Measurements from ENCODE around the gene SCG3.

Gene SCG3

GRCh38 chr15:51658664-51659063 is 22.6 kb upstream of the SCG3 start:
- no peak overlapping the region for H3K9ac ChIP-seq (ENCODE audit: low read length)

GRCh38 chr15:51661072-51661471 is 20.2 kb upstream of the SCG3 start:
- Histone ChIP-seq H3F3A (ENCODE audit: insufficient read depth, low read length) (no peaks in the 10 kb centered on the region), H3K27me3 (ENCODE audit: insufficient read depth, low read length) (no peaks in the 10 kb centered on the region), H4K20me1 (ENCODE audit: insufficient read depth, low read length) (no peaks in the 10 kb centered on the region), H3K36me3 (ENCODE audit: insufficient read depth, low read length) (no peaks in the 10 kb centered on the region), H3K79me2 (ENCODE audit: insufficient read depth, low read length) (no peaks in the 10 kb centered on the region), H3K4me1 (ENCODE audit: insufficient read depth, low read length, severe bottlenecking) (no peaks in the 10 kb centered on the region), H2AFZ (ENCODE audit: low read length) (no peak overlapping the region), H3K4me2 (ENCODE audit: low read length) (no peak overlapping the region), H3K9me3 (ENCODE audit: low read length) (no peaks in the 10 kb centered on the region), H3K9me2 (ENCODE audit: low read depth, low read length) (no peaks in the 10 kb centered on the region; the same call in 1 of the 2 replicates), H3K27ac (ENCODE audit: low read depth, low read length, poor library complexity, severe bottlenecking) (no peak overlapping the region), H3K9ac (ENCODE audit: low read length) (no peak overlapping the region), H3K4me3 (ENCODE audit: low read depth, low read length, poor library complexity, severe bottlenecking) (no peak overlapping the region)
- TF ChIP-seq EZH2 (IDR thresholded peaks at IDR 0.05; ENCODE audit: borderline replicate concordance, low read length) = no peak
- no peak for TF ChIP-seq CTCF (IDR thresholded peaks at IDR 0.05; ENCODE audit: low read length)

More at GRCh38 chr15:51658664-51659063, 22.6 kb upstream of the SCG3 start:
- no peak for TF ChIP-seq EZH2 (IDR thresholded peaks at IDR 0.05; ENCODE audit: borderline replicate concordance, low read length)
- TF ChIP-seq CTCF (IDR thresholded peaks at IDR 0.05; ENCODE audit: low read length) = no peak
- Histone ChIP-seq H3K36me3 (ENCODE audit: insufficient read depth, low read length) (no peaks in the 10 kb centered on the region), H2AFZ (ENCODE audit: low read length) (no peak overlapping the region), H3K9me3 (ENCODE audit: low read length) (no peaks in the 10 kb centered on the region), H3K4me3 (ENCODE audit: low read depth, low read length, poor library complexity, severe bottlenecking) (no peak overlapping the region), H3F3A (ENCODE audit: insufficient read depth, low read length) (no peaks in the 10 kb centered on the region), H3K9me2 (ENCODE audit: low read depth, low read length) (no peaks in the 10 kb centered on the region; the same call in 1 of the 2 replicates), H4K20me1 (ENCODE audit: insufficient read depth, low read length) (no peaks in the 10 kb centered on the region), H3K27me3 (ENCODE audit: insufficient read depth, low read length) (no peaks in the 10 kb centered on the region), H3K4me2 (ENCODE audit: low read length) (no peak overlapping the region), H3K79me2 (ENCODE audit: insufficient read depth, low read length) (no peaks in the 10 kb centered on the region), H3K4me1 (ENCODE audit: insufficient read depth, low read length, severe bottlenecking) (no peaks in the 10 kb centered on the region), H3K27ac (ENCODE audit: low read depth, low read length, poor library complexity, severe bottlenecking) (no peak overlapping the region)

DNA sequence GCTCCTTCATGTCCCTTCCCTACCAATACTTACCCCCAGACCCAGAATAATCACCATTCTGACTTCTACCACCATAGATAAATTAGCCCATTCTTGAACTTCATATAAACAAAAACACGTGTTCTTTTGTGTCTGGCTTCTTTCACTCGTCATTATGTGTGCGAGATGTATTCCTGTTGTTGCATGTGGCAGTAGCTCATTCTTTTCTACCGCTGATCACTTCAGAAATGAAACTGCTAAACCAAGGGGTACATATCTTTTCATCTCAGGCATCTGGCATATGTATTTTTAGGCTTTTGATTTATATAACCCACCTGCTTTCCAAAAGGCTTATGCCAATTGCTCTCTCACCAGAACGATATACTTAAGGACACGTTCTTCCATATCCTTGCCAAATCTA is 13.8 kb upstream of the SCG3 start:
- Histone ChIP-seq H3K4me3 (ENCODE audit: low read depth, low read length, poor library complexity, severe bottlenecking) (no peak overlapping the region), H3K27me3 (ENCODE audit: insufficient read depth, low read length) (no peaks in the 10 kb centered on the region), H3K4me1 (ENCODE audit: insufficient read depth, low read length, severe bottlenecking) (no peaks in the 10 kb centered on the region), H3F3A (ENCODE audit: insufficient read depth, low read length) (no peaks in the 10 kb centered on the region), H3K4me2 (ENCODE audit: low read length) (no peak overlapping the region), H3K9ac (ENCODE audit: low read length) (no peak overlapping the region), H3K79me2 (ENCODE audit: insufficient read depth, low read length) (no peaks in the 10 kb centered on the region), H4K20me1 (ENCODE audit: insufficient read depth, low read length) (no peaks in the 10 kb centered on the region), H2AFZ (ENCODE audit: low read length) (no peak overlapping the region), H3K27ac (ENCODE audit: low read depth, low read length, poor library complexity, severe bottlenecking) (no peak overlapping the region), H3K9me2 (ENCODE audit: low read depth, low read length) (no peaks in the 10 kb centered on the region), H3K36me3 (ENCODE audit: insufficient read depth, low read length) (no peaks in the 10 kb centered on the region), H3K9me3 (ENCODE audit: low read length) (no peaks in the 10 kb centered on the region)
- TF ChIP-seq EZH2 (IDR thresholded peaks at IDR 0.05; ENCODE audit: borderline replicate concordance, low read length) = no peak
- no peak for TF ChIP-seq CTCF (IDR thresholded peaks at IDR 0.05; ENCODE audit: low read length)
